ENCODE results near the gene ZNF358. TPM values are rescaled to one million over a fixed set of nuclear protein-coding genes. Genes with fewer than 3 reads are reported as not detected.

The ZNF358 gene
- total RNA-seq, 2 donors from 2014 or later, result 75.3 to 82.4 TPM

Other genes starting within 250 kb of the ZNF358 start
- gene INSR, start 221.7 kb upstream of the ZNF358 start, total RNA-seq, result 10 to 100 TPM; 44.6 to 52.9 TPM
- gene ARHGEF18, start 167.2 kb upstream of the ZNF358 start, total RNA-seq, result 10 to 100 TPM in 1 of 2 donors, 1 to 10 TPM in 1; 9.9 to 11.7 TPM
- 1 to 10 TPM; 1.2 to 2.0 TPM for gene PEX11G, start 27.1 kb upstream of the ZNF358 start, total RNA-seq
- gene MCOLN1, start 6.5 kb downstream of the ZNF358 start, total RNA-seq, result 10 to 100 TPM; 21.2 to 25.0 TPM
- 10 to 100 TPM; 59.2 to 61.7 TPM for gene PNPLA6, start 19.6 kb downstream of the ZNF358 start, total RNA-seq
- gene CAMSAP3, start 79.8 kb downstream of the ZNF358 start, total RNA-seq, result 1 to 10 TPM in 1 of 2 donors, under 1 TPM in 1; 0.73 to 2.0 TPM
- gene XAB2, start 113.4 kb downstream of the ZNF358 start, total RNA-seq, result 10 to 100 TPM; 18.1 to 24.1 TPM
- gene PET100, start 113.7 kb downstream of the ZNF358 start, total RNA-seq, result 100 to 1,000 TPM; 150 to 152 TPM
- not detected for gene PCP2, start 117.6 kb downstream of the ZNF358 start, total RNA-seq
- 10 to 100 TPM; 13.5 to 18.2 TPM for gene STXBP2, start 121.0 kb downstream of the ZNF358 start, total RNA-seq
- 1 to 10 TPM; 1.4 to 1.6 TPM for gene RETN, start 152.9 kb downstream of the ZNF358 start, total RNA-seq
- gene MCEMP1, start 161.0 kb downstream of the ZNF358 start, total RNA-seq, result 1 to 10 TPM; 1.2 to 1.7 TPM
- 100 to 1,000 TPM in 1 of 2 donors, 10 to 100 TPM in 1; 82.6 to 108 TPM for gene TRAPPC5, start 164.7 kb downstream of the ZNF358 start, total RNA-seq
- 1 to 10 TPM in 1 of 2 donors, under 1 TPM in 1; 0.31 to 1.7 TPM for gene FCER2, start 186.0 kb downstream of the ZNF358 start, total RNA-seq
- 1 to 10 TPM; 2.6 to 7.3 TPM for gene CLEC4G, start 216.0 kb downstream of the ZNF358 start, total RNA-seq
- gene CD209, start 231.4 kb downstream of the ZNF358 start, total RNA-seq, result 10 to 100 TPM; 18.3 to 39.5 TPM
- under 1 TPM in 1 of 2 donors, not detected in 1; 0.29 TPM for gene CLEC4M, start 247.1 kb downstream of the ZNF358 start, total RNA-seq